ENCODE measurements around the gene KIRREL2. TPM values are rescaled to one million over a fixed set of nuclear protein-coding genes. Genes with fewer than 3 reads are reported as not detected.

KIRREL2 gene
- total and polyA plus RNA-seq, 8 donors: 28.5 to 89.0 (median 47.6) TPM

GRCh38 chr19:35845215-35846037, 11.3 kb upstream of the KIRREL2 start:
- Histone ChIP-seq H3K36me3 (no peaks in the 10 kb centered on the region), H3K9me3 (no peaks in the 10 kb centered on the region), H3K27ac (peak overlapping the region; percentile 59 to 83 (median 62)), H3K4me1 (peaks cover 0 to 19% (median 0%) of the 10 kb centered on the region in 3 donors), H3K27me3 (no peaks in the 10 kb centered on the region), H3K4me3 (peak overlapping the region in 2 of 4 donors; percentile 32 to 43)
- intact Hi-C loops (cut with DNase I): no loop called here
- WGBS, 2 donors: 9% methylated on average over 55 to 63 of the region's 63 CpGs
- DNase-seq (peak; percentile 65 to 87 (median 79)), FAIRE-seq (no peak), ATAC-seq (peak; percentile 71 to 80 (median 78))
- no peak for TF ChIP-seq CTCF (IDR thresholded peaks at IDR 0.05)

GRCh38 chr19:35846038-35846668, 10.6 kb upstream of the KIRREL2 start:
- Histone ChIP-seq H3K36me3 (no peaks in the 10 kb centered on the region), H3K27me3 (no peaks in the 10 kb centered on the region), H3K27ac (peak overlapping the region; percentile 59 to 83 (median 62)), H3K9me3 (no peaks in the 10 kb centered on the region), H3K4me3 (peak overlapping the region in 2 of 4 donors; percentile 32 to 43), H3K4me1 (peaks cover 0 to 19% (median 0%) of the 10 kb centered on the region in 3 donors)
- ATAC-seq (peak; percentile 68 to 80 (median 74)), FAIRE-seq (no peak), DNase-seq (peak in 5 of 6 donors; percentile 51 to 73 (median 63))
- WGBS, 2 donors: 2 to 3% methylated on average over 26 of the region's 26 CpGs
- TF ChIP-seq CTCF (IDR thresholded peaks at IDR 0.05): no peak
- intact Hi-C loops (cut with DNase I): no loop called here

- Histone ChIP-seq H3K4me1 (peaks cover 0 to 19% (median 0%) of the 10 kb centered on the region in 3 donors), H3K27ac (no peak overlapping the region), H3K36me3 (no peaks in the 10 kb centered on the region), H3K4me3 (no peak overlapping the region), H3K9me3 (no peaks in the 10 kb centered on the region), H3K27me3 (no peaks in the 10 kb centered on the region)
- TF ChIP-seq CTCF (IDR thresholded peaks at IDR 0.05): no peak
- FAIRE-seq (no peak), DNase-seq (peak in 1 of 6 donors; percentile 42), ATAC-seq (no peak)
- intact Hi-C loops (cut with DNase I): no loop called here
- 86 to 93% methylated on average over 8 of the region's 8 CpGs for WGBS, 2 donors
Observed at GRCh38 chr19:35847911-35848310, 8.8 kb upstream of the KIRREL2 start.

GRCh38 chr19:35848486-35848885, 8.2 kb upstream of the KIRREL2 start:
- intact Hi-C loops (cut with DNase I): no loop called here
- FAIRE-seq (no peak), DNase-seq (peak in 3 of 6 donors; percentile 30 to 74 (median 51)), ATAC-seq (no peak)
- Histone ChIP-seq H3K36me3 (no peaks in the 10 kb centered on the region), H3K9me3 (no peaks in the 10 kb centered on the region), H3K27me3 (no peaks in the 10 kb centered on the region), H3K4me1 (peaks cover 0 to 22% (median 0%) of the 10 kb centered on the region in 3 donors), H3K4me3 (no peak overlapping the region), H3K27ac (no peak overlapping the region)
- TF ChIP-seq CTCF (IDR thresholded peaks at IDR 0.05): no peak
- 82 to 84% methylated on average over 8 of the region's 8 CpGs for WGBS, 2 donors

Data from pancreas (tissue), 10 donors.